ENCODE data around the gene CHPT1. TPM values are rescaled to one million over a fixed set of nuclear protein-coding genes. Genes with fewer than 3 reads are reported as not detected.

Gene CHPT1
- polyA plus RNA-seq, 1 of the 3 experiments (the other 2 are of a cell fraction), result 12.0 TPM

DNA sequence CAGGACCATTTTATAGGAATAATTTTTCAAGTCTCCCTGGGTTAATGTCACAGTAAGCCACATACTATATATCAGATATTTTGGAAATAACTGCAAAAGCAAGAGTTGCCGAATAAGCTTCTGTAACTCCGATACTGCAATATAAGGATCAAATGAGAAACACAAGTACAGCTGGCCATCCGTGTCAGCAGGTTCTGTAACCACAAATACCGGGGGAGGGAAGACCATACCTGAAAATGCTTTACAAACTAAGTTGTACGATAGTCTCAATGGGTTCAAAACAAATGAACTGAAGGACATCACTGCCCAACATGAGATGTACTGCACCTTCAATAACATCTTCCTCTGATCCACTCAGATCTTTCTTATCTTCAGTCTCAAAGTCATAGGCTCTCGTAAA lies 40.0 kb downstream of the CHPT1 start:
- Histone ChIP-seq H3K9me3 (no peaks in the 10 kb centered on the region), H3K4me3 (ENCODE audit: low read depth in 2 of 2, low read length in 1 of 2) (no peak overlapping the region), H2AFZ (ENCODE audit: low read depth) (no peak overlapping the region), H3K27ac (ENCODE audit: low read depth in 2 of 2, low read length in 1 of 2) (no peak overlapping the region), H3K9ac (no peak overlapping the region), H3K9me2 (no peaks in the 10 kb centered on the region), H3K27me3 (ENCODE audit: insufficient read depth) (no peaks in the 10 kb centered on the region), H3K4me1 (ENCODE audit: control insufficient read depth in 1 of 2, insufficient read depth in 2 of 2, low read depth in 1 of 2, low read length in 1 of 2) (peaks cover 0 to 2% of the 10 kb centered on the region in 2 experiments; a peak in 1 of 4 replicates), H3K4me2 (no peak overlapping the region), H3K79me2 (ENCODE audit: insufficient read depth) (no peaks in the 10 kb centered on the region), H3F3A (replicated peaks; ENCODE audit: insufficient read depth) (peaks cover 5% of the 10 kb centered on the region), H4K20me1 (ENCODE audit: insufficient read depth) (no peaks in the 10 kb centered on the region), H3K36me3 (replicated peaks in 1 of 2; ENCODE audit: control insufficient read depth in 1 of 2, insufficient read depth in 2 of 2, low read length in 1 of 2) (peaks cover 0 to 7% of the 10 kb centered on the region in 2 experiments)
- WGBS (ENCODE audit: low lambda C conversion rate), result 98% methylated on average over 6 of the region's 6 CpGs
- no peak for DNase-seq
- TF ChIP-seq FOXJ3 (CRISPR knock-in tag; IDR thresholded peaks at IDR 0.05) (no peak), EP300 (IDR thresholded peaks at IDR 0.05; ENCODE audit: borderline replicate concordance in 1 of 2, low read depth in 1 of 2, low read length in 1 of 2) (no peak), RXRA (IDR thresholded peaks at IDR 0.05; ENCODE audit: borderline replicate concordance, low read depth) (no peak), POLR2AphosphoS5 (IDR thresholded peaks at IDR 0.05; ENCODE audit: low read depth, low read length) (no peak), FOSL2 (IDR thresholded peaks at IDR 0.05; ENCODE audit: borderline replicate concordance, low read depth) (no peak), EZH2phosphoT487 (IDR thresholded peaks at IDR 0.05; ENCODE audit: borderline replicate concordance, low read depth) (no peak), SIN3A (IDR thresholded peaks at IDR 0.05; ENCODE audit: borderline replicate concordance, low read depth, low read length) (no peak), CHD2 (IDR thresholded peaks at IDR 0.05; ENCODE audit: low read length, partially characterized antibody) (no peak), YY1 (IDR thresholded peaks at IDR 0.05; ENCODE audit: low read depth) (no peak), TCF12 (IDR thresholded peaks at IDR 0.05) (no peak), RFX5 (IDR thresholded peaks at IDR 0.05; ENCODE audit: low read length) (no peak), RCOR1 (IDR thresholded peaks at IDR 0.05; ENCODE audit: low read length) (no peak), JUND (IDR thresholded peaks at IDR 0.05) (no peak)
- TF ChIP-seq, protein P1, sequence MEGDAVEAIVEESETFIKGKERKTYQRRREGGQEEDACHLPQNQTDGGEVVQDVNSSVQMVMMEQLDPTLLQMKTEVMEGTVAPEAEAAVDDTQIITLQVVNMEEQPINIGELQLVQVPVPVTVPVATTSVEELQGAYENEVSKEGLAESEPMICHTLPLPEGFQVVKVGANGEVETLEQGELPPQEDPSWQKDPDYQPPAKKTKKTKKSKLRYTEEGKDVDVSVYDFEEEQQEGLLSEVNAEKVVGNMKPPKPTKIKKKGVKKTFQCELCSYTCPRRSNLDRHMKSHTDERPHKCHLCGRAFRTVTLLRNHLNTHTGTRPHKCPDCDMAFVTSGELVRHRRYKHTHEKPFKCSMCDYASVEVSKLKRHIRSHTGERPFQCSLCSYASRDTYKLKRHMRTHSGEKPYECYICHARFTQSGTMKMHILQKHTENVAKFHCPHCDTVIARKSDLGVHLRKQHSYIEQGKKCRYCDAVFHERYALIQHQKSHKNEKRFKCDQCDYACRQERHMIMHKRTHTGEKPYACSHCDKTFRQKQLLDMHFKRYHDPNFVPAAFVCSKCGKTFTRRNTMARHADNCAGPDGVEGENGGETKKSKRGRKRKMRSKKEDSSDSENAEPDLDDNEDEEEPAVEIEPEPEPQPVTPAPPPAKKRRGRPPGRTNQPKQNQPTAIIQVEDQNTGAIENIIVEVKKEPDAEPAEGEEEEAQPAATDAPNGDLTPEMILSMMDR (IDR thresholded peaks at IDR 0.05), result no peak
- TF ChIP-seq, protein P2, sequence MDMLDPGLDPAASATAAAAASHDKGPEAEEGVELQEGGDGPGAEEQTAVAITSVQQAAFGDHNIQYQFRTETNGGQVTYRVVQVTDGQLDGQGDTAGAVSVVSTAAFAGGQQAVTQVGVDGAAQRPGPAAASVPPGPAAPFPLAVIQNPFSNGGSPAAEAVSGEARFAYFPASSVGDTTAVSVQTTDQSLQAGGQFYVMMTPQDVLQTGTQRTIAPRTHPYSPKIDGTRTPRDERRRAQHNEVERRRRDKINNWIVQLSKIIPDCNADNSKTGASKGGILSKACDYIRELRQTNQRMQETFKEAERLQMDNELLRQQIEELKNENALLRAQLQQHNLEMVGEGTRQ (IDR thresholded peaks at IDR 0.05; ENCODE audit: borderline replicate concordance, low read depth, low read length), result no peak
- TF ChIP-seq, protein P3, sequence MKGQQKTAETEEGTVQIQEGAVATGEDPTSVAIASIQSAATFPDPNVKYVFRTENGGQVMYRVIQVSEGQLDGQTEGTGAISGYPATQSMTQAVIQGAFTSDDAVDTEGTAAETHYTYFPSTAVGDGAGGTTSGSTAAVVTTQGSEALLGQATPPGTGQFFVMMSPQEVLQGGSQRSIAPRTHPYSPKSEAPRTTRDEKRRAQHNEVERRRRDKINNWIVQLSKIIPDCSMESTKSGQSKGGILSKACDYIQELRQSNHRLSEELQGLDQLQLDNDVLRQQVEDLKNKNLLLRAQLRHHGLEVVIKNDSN (IDR thresholded peaks at IDR 0.05; ENCODE audit: borderline replicate concordance, low read depth), result no peak
- TF ChIP-seq, protein P4, sequence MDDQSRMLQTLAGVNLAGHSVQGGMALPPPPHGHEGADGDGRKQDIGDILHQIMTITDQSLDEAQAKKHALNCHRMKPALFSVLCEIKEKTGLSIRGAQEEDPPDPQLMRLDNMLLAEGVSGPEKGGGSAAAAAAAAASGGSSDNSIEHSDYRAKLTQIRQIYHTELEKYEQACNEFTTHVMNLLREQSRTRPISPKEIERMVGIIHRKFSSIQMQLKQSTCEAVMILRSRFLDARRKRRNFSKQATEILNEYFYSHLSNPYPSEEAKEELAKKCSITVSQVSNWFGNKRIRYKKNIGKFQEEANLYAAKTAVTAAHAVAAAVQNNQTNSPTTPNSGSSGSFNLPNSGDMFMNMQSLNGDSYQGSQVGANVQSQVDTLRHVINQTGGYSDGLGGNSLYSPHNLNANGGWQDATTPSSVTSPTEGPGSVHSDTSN (IDR thresholded peaks at IDR 0.05), result no peak
- TF ChIP-seq, protein P5, sequence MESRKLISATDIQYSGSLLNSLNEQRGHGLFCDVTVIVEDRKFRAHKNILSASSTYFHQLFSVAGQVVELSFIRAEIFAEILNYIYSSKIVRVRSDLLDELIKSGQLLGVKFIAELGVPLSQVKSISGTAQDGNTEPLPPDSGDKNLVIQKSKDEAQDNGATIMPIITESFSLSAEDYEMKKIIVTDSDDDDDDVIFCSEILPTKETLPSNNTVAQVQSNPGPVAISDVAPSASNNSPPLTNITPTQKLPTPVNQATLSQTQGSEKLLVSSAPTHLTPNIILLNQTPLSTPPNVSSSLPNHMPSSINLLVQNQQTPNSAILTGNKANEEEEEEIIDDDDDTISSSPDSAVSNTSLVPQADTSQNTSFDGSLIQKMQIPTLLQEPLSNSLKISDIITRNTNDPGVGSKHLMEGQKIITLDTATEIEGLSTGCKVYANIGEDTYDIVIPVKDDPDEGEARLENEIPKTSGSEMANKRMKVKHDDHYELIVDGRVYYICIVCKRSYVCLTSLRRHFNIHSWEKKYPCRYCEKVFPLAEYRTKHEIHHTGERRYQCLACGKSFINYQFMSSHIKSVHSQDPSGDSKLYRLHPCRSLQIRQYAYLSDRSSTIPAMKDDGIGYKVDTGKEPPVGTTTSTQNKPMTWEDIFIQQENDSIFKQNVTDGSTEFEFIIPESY (IDR thresholded peaks at IDR 0.05; ENCODE audit: borderline replicate concordance, low read depth), result no peak
- ChIA-PET POLR2A (no interaction called here), CTCF (no interaction called here)

Data from SK-N-SH (cell line).